Endothelial cell of hepatic sinusoid (primary cell): ENCODE measurements around the gene CNTNAP5.

ENCODE experiments used
- in situ Hi-C: cut with HindIII; loops from 2 replicates; pipeline ENCODE4 v1.10.0; 2017; ENCODE audit warnings: low sequenced_read_pairs

The CNTNAP5 gene

GRCh38 chr2:124149571-124149970 lies 124.5 kb downstream of the CNTNAP5 start:
- in situ Hi-C loops = no loop called here

- in situ Hi-C loops = no loop called here
Measured at GRCh38 chr2:124151691-124152090, 126.6 kb downstream of the CNTNAP5 start.

GRCh38 chr2:124153713-124154112 lies 128.6 kb downstream of the CNTNAP5 start:
- in situ Hi-C loops = no loop called here

GRCh38 chr2:124159166-124159565 lies 134.1 kb downstream of the CNTNAP5 start:
- in situ Hi-C loops = no loop called here

- in situ Hi-C loops = no loop called here
Measured at GRCh38 chr2:124161542-124161941, 136.5 kb downstream of the CNTNAP5 start.

- in situ Hi-C loops = no loop called here
Measured at GRCh38 chr2:124162256-124162655, 137.2 kb downstream of the CNTNAP5 start.

GRCh38 chr2:124163840-124164239 lies 138.8 kb downstream of the CNTNAP5 start:
- in situ Hi-C loops = no loop called here

GRCh38 chr2:124165698-124166097 lies 140.6 kb downstream of the CNTNAP5 start:
- in situ Hi-C loops = no loop called here

- in situ Hi-C loops = no loop called here
Measured at GRCh38 chr2:124171472-124172063, 146.5 kb downstream of the CNTNAP5 start.

GRCh38 chr2:124178719-124179118 lies 153.6 kb downstream of the CNTNAP5 start:
- in situ Hi-C loops = no loop called here

- in situ Hi-C loops = no loop called here
Measured at GRCh38 chr2:124180635-124181034, 155.5 kb downstream of the CNTNAP5 start.

- in situ Hi-C loops = no loop called here
Measured at GRCh38 chr2:124186801-124187200, 161.7 kb downstream of the CNTNAP5 start.

GRCh38 chr2:124187948-124188347 lies 162.9 kb downstream of the CNTNAP5 start:
- in situ Hi-C loops = no loop called here

- in situ Hi-C loops = no loop called here
Measured at GRCh38 chr2:124193706-124194105, 168.6 kb downstream of the CNTNAP5 start.

GRCh38 chr2:124201713-124202112 lies 176.6 kb downstream of the CNTNAP5 start:
- in situ Hi-C loops = no loop called here

GRCh38 chr2:124209441-124209840 lies 184.4 kb downstream of the CNTNAP5 start:
- in situ Hi-C loops = no loop called here

GRCh38 chr2:124211461-124211860 lies 186.4 kb downstream of the CNTNAP5 start:
- in situ Hi-C loops = no loop called here

- in situ Hi-C loops = no loop called here
Measured at GRCh38 chr2:124213977-124214587, 189.0 kb downstream of the CNTNAP5 start.

- in situ Hi-C loops = no loop called here
Measured at GRCh38 chr2:124246170-124246569, 221.1 kb downstream of the CNTNAP5 start.

GRCh38 chr2:124248386-124248785 lies 223.3 kb downstream of the CNTNAP5 start:
- in situ Hi-C loops = no loop called here

GRCh38 chr2:124250433-124250832 lies 225.3 kb downstream of the CNTNAP5 start:
- in situ Hi-C loops = no loop called here

- in situ Hi-C loops = no loop called here
Measured at GRCh38 chr2:124254621-124255020, 229.5 kb downstream of the CNTNAP5 start.

GRCh38 chr2:124257120-124257519 lies 232.0 kb downstream of the CNTNAP5 start:
- in situ Hi-C loops = no loop called here
